ENCODE measurements around the gene PLA2G15.
A peak's percentile ranks its signal among the peaks of the same experiment; 100 is the strongest.

Gene PLA2G15

DNA sequence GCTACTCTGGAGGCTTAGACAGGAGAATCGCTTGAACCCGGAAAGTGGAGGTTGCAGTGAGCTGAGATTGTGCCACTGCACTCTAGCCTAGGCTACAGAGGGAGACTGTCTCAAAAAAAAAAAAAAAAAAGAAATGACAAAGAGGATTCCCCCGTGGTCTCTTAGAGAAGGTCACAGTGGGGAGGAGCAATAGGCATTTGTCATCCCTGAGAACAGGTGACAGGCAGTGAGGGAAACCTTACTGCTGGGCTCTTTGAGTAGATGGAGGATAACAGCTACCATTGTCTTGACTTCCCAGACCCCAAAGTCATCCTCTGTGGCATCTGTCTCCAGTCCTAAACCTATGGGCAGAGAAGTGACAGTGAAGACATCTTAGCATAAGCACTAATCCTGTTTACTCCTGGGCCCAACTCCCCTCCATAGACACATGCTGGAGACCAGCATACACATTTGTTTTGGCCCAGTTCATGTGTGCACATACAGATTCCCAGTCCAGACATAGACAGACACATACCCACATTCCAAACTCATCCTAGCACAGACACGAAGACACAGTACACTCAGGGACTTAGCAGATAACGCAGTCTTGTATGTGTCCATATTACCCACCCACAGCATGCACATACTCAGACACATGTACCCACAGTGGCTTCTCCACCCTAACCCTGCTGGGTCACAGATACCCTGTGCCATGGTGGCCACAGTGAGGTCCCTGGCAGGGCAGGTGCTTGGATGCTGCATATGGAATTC is 11.9 kb upstream of the PLA2G15 start:
- Histone ChIP-seq H3K36me3 (ENCODE audit: control insufficient read depth in 2 of 2, insufficient read depth in 2 of 2, low read length in 2 of 2) (peaks cover 0 to 7% of the 10 kb centered on the region in 2 donors), H3K4me3 (ENCODE audit: low read length in 2 of 2) (no peak overlapping the region), H3K27me3 (ENCODE audit: control insufficient read depth in 1 of 2, insufficient read depth in 2 of 2, low read length in 2 of 2) (no peaks in the 10 kb centered on the region), H3K9me3 (ENCODE audit: control insufficient read depth in 2 of 2, low read length in 2 of 2) (no peaks in the 10 kb centered on the region), H3K27ac (ENCODE audit: low read length) (no peak overlapping the region), H3K9ac (ENCODE audit: low read length in 2 of 2) (no peak overlapping the region), H3K4me1 (ENCODE audit: control insufficient read depth, insufficient read depth, low read length) (peaks cover 32% of the 10 kb centered on the region)

- Histone ChIP-seq H3K4me3 (ENCODE audit: low read length in 2 of 2) (no peak overlapping the region), H3K27me3 (ENCODE audit: control insufficient read depth in 1 of 2, insufficient read depth in 2 of 2, low read length in 2 of 2) (no peaks in the 10 kb centered on the region), H3K9ac (ENCODE audit: low read length in 2 of 2) (no peak overlapping the region), H3K9me3 (ENCODE audit: control insufficient read depth in 2 of 2, low read length in 2 of 2) (no peaks in the 10 kb centered on the region), H3K36me3 (ENCODE audit: control insufficient read depth in 2 of 2, insufficient read depth in 2 of 2, low read length in 2 of 2) (peaks cover 0 to 7% of the 10 kb centered on the region in 2 donors), H3K4me1 (ENCODE audit: control insufficient read depth, insufficient read depth, low read length) (peaks cover 35% of the 10 kb centered on the region), H3K27ac (ENCODE audit: low read length) (no peak overlapping the region)
Measured at GRCh38 chr16:68233835-68234187, 11.4 kb upstream of the PLA2G15 start.

DNA sequence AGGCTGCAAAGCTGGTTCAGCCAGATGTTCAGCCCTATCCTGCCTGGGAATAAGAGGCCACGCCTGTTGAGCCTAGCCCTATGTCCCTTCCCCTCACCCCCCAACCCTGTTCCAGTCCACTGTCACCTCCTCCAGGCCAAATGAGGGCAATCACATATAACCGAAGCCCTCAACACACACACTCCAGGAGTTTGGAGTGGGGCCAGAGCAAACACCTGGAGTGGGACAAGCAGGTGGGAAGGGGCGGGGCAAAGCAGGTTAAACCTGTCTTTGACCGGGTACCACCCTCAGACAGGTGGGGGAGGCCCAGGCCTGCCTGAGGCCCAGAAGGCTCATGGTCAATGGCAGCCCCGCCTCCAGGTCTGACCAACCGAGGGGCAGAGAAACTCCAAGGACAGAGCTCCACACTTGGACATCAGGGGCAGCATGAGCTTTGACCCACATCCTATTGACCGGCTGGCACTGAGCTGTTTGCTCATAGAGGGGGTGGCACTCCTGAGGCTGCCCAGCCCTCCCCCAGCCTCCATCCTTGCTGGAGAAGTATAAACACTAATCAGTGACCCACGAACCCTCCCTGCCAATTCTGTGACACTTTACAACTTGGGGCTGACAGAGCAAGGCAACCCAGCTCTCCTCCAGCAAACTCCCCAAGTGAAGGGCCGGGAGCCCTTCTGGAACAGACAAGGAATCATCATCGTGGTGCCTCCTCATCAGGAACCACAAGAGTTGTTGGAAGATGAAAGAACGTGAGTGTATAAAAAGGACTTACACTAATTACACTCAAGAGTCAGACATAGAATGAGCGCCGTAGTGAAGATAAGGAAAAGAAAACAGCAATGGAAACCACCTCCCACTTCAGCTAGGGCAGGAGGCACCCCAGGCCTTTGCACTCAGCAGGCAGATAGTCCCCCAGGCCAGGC is 10.7 kb upstream of the PLA2G15 start:
- Histone ChIP-seq H3K4me3 (ENCODE audit: low read length in 2 of 2) (no peak overlapping the region), H3K27me3 (ENCODE audit: control insufficient read depth in 1 of 2, insufficient read depth in 2 of 2, low read length in 2 of 2) (no peaks in the 10 kb centered on the region), H3K27ac (ENCODE audit: low read length) (no peak overlapping the region), H3K9ac (ENCODE audit: low read length in 2 of 2) (no peak overlapping the region), H3K9me3 (ENCODE audit: control insufficient read depth in 2 of 2, low read length in 2 of 2) (no peaks in the 10 kb centered on the region), H3K4me1 (ENCODE audit: control insufficient read depth, insufficient read depth, low read length) (peaks cover 31% of the 10 kb centered on the region), H3K36me3 (ENCODE audit: control insufficient read depth in 2 of 2, insufficient read depth in 2 of 2, low read length in 2 of 2) (peaks cover 0 to 7% of the 10 kb centered on the region in 2 donors)

DNA sequence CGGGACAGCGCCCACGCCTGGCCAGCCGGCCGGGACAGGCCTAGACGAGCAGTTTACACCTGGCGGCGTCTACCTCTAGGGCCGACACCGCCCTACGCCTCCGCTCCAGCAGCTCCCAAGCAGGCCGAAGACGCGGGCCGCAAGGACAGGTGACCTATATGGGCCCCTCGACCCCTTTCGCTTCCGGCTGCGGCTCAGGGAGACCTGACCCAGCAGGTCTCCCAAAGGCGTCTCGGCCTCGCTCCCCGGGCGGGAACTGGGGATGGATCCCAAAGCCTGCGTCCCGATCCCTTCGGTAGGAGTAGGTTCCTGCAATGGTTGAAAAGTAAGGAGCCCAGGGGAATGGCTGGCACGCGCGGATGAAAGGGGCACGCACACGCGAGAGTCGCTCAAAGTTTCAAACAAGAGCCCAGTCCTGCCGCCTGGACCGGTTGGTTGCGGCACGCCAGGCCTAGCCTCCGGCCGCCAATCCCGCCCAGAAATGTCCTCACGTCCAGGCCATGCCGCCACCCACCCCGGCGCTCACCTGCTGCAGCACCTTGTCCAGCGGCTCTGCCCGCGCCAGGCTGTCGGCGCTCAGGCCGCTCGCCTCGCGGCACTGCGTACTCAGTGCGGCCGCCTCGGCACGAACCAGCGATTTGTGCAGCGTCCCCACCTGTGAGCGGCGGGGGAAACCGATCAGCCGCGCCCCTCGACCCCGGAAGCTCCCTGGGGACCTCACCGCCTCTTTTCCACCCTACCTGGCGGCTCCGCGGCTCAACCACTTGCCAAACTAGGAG is 9.9 kb upstream of the PLA2G15 start:
- Histone ChIP-seq H3K36me3 (ENCODE audit: control insufficient read depth in 2 of 2, insufficient read depth in 2 of 2, low read length in 2 of 2) (peaks cover 0 to 5% of the 10 kb centered on the region in 2 donors), H3K4me1 (ENCODE audit: control insufficient read depth, insufficient read depth, low read length) (peaks cover 31% of the 10 kb centered on the region), H3K9ac (ENCODE audit: low read length in 2 of 2) (no peak overlapping the region), H3K27ac (ENCODE audit: low read length) (no peak overlapping the region), H3K27me3 (ENCODE audit: control insufficient read depth in 1 of 2, insufficient read depth in 2 of 2, low read length in 2 of 2) (no peaks in the 10 kb centered on the region), H3K4me3 (ENCODE audit: low read length in 2 of 2) (peak overlapping the region in 1 of 2 donors; percentile 3), H3K9me3 (ENCODE audit: control insufficient read depth in 2 of 2, low read length in 2 of 2) (no peaks in the 10 kb centered on the region)

DNA sequence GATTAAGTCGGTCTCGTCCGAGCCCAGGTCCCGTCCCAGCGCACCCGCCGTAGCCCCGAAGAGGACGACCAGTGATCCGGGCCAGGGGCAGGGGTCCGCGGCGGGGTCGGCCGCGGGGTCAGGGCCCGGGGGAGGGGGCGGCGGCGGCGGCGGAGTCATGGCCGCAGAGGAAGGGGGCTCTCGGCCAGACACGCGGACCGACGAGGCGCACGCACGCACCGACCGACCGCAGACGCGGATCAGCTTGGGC is 9.4 kb upstream of the PLA2G15 start, which contains the start of gene ESRP2:
Gene ESRP2, minus strand, starts transcription at position 241 of the 250 bp plus-strand sequence. Its CDS starts 82 bp downstream, at position 159.
- Histone ChIP-seq H3K27me3 (ENCODE audit: control insufficient read depth in 1 of 2, insufficient read depth in 2 of 2, low read length in 2 of 2) (no peaks in the 10 kb centered on the region), H3K9me3 (ENCODE audit: control insufficient read depth in 2 of 2, low read length in 2 of 2) (no peaks in the 10 kb centered on the region), H3K9ac (ENCODE audit: low read length in 2 of 2) (peak within 1 kb of the TSS; percentile 22 to 55), H3K4me1 (ENCODE audit: control insufficient read depth, insufficient read depth, low read length) (peaks cover 31% of the 10 kb centered on the region), H3K27ac (ENCODE audit: low read length) (peak within 1 kb of the TSS; percentile 62), H3K4me3 (ENCODE audit: low read length in 2 of 2) (peak within 1 kb of the TSS; percentile 84 to 87), H3K36me3 (ENCODE audit: control insufficient read depth in 2 of 2, insufficient read depth in 2 of 2, low read length in 2 of 2) (no peaks in the 10 kb centered on the region)

DNA sequence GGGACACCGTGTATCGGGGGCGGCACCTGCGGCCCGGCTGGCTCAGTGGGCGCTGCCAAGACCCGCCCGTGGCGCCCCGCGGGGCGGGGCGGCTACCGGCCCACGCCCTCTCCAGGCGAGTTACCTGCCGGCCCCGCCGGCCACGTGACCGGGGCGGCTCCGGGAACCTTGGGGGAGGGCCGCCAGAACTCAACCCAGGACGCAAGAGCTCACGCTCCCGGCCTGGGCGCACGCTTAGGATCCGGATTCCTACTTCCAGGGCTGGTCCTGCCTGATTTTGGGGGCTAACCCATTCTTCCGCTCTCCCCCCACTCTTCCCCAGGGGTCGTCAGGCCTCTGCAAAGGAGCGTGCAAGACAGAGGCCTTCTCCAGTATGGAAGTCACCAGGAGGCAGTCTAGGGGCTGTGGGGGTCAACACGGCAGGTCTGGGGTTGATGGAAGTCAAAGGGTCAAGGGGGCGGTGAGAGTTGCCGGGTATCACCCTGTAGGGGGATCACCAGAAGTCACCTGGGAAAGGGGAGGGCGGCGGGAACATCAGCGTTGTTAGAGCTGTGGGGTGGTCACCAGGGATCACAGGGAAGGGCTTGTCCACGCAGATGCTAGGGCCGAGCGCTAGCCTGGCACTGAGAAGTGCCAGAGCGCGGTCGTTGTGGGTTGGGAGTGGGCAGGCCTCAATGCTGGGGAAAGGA is 8.9 kb upstream of the PLA2G15 start:
- H3K4me3 ChIP-seq (ENCODE audit: low read length in 2 of 2) = peak overlapping the region; percentile 35 to 84
- peak overlapping the region; percentile 22 to 55 for H3K9ac ChIP-seq (ENCODE audit: low read length in 2 of 2)
- H3K4me1 ChIP-seq (ENCODE audit: control insufficient read depth, insufficient read depth, low read length) = peaks cover 31% of the 10 kb centered on the region
- H3K27ac ChIP-seq (ENCODE audit: low read length) = peak overlapping the region; percentile 62
- H3K27me3 ChIP-seq (ENCODE audit: control insufficient read depth in 1 of 2, insufficient read depth in 2 of 2, low read length in 2 of 2) = no peaks in the 10 kb centered on the region
- H3K36me3 ChIP-seq (ENCODE audit: control insufficient read depth in 2 of 2, insufficient read depth in 2 of 2, low read length in 2 of 2) = no peaks in the 10 kb centered on the region
- no peaks in the 10 kb centered on the region for H3K9me3 ChIP-seq (ENCODE audit: control insufficient read depth in 2 of 2, low read length in 2 of 2)

- H3K4me1 ChIP-seq (ENCODE audit: control insufficient read depth, insufficient read depth, low read length) = peaks cover 31% of the 10 kb centered on the region
- no peaks in the 10 kb centered on the region for H3K9me3 ChIP-seq (ENCODE audit: control insufficient read depth in 2 of 2, low read length in 2 of 2)
- peak overlapping the region; percentile 55 to 76 for H3K9ac ChIP-seq (ENCODE audit: low read length in 2 of 2)
- H3K27me3 ChIP-seq (ENCODE audit: control insufficient read depth in 1 of 2, insufficient read depth in 2 of 2, low read length in 2 of 2) = no peaks in the 10 kb centered on the region
- peak overlapping the region; percentile 84 to 87 for H3K4me3 ChIP-seq (ENCODE audit: low read length in 2 of 2)
- H3K36me3 ChIP-seq (ENCODE audit: control insufficient read depth in 2 of 2, insufficient read depth in 2 of 2, low read length in 2 of 2) = no peaks in the 10 kb centered on the region
- H3K27ac ChIP-seq (ENCODE audit: low read length) = peak overlapping the region; percentile 62
Measured at GRCh38 chr16:68236826-68237242, 8.3 kb upstream of the PLA2G15 start.

GRCh38 chr16:68237243-68238028 is 7.7 kb upstream of the PLA2G15 start:
- Histone ChIP-seq H3K9me3 (ENCODE audit: control insufficient read depth in 2 of 2, low read length in 2 of 2) (no peaks in the 10 kb centered on the region), H3K27me3 (ENCODE audit: control insufficient read depth in 1 of 2, insufficient read depth in 2 of 2, low read length in 2 of 2) (no peaks in the 10 kb centered on the region), H3K4me1 (ENCODE audit: control insufficient read depth, insufficient read depth, low read length) (peaks cover 31% of the 10 kb centered on the region), H3K4me3 (ENCODE audit: low read length in 2 of 2) (peak overlapping the region; percentile 84 to 87), H3K36me3 (ENCODE audit: control insufficient read depth in 2 of 2, insufficient read depth in 2 of 2, low read length in 2 of 2) (no peaks in the 10 kb centered on the region), H3K9ac (ENCODE audit: low read length in 2 of 2) (peak overlapping the region; percentile 76 to 92), H3K27ac (ENCODE audit: low read length) (peak overlapping the region; percentile 62)

DNA sequence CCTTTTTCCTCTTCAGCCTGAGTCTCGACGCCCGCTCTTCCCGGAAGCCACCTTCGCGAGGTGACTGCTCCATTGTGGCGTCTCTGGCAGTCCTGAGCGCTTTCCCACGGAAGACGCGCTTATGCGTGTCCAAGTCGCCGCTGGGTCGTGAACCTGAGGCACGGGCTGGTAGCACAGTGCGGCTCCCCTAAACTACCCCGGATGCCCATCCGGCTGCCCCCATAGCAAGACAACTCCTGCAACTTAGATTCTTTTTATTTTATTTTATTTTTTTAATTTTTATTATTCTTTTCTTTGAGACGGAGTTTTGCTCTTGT is 7.2 kb upstream of the PLA2G15 start:
- H3K4me1 ChIP-seq (ENCODE audit: control insufficient read depth, insufficient read depth, low read length) = peaks cover 31% of the 10 kb centered on the region
- no peaks in the 10 kb centered on the region for H3K36me3 ChIP-seq (ENCODE audit: control insufficient read depth in 2 of 2, insufficient read depth in 2 of 2, low read length in 2 of 2)
- H3K9me3 ChIP-seq (ENCODE audit: control insufficient read depth in 2 of 2, low read length in 2 of 2) = no peaks in the 10 kb centered on the region
- H3K4me3 ChIP-seq (ENCODE audit: low read length in 2 of 2) = peak overlapping the region; percentile 84 to 87
- H3K9ac ChIP-seq (ENCODE audit: low read length in 2 of 2) = peak overlapping the region; percentile 76 to 92
- no peaks in the 10 kb centered on the region for H3K27me3 ChIP-seq (ENCODE audit: control insufficient read depth in 1 of 2, insufficient read depth in 2 of 2, low read length in 2 of 2)
- peak overlapping the region; percentile 62 for H3K27ac ChIP-seq (ENCODE audit: low read length)

All from stomach smooth muscle (tissue), 2 donors.